Retinal pigment epithelial cell (primary cell): ENCODE measurements around the gene TLR10.
A peak's percentile ranks its signal among the peaks of the same experiment; 100 is the strongest.

Source experiments
- DNase-seq: peaks from one replicate; pipeline ENCODE4 v3.0.0-alpha.2; 2010; ENCODE audit warnings: low read depth
- H3K4me3 ChIP-seq: 2 replicates; pipeline ENCODE4 v1.5.1; 2011; ENCODE audit warnings: mild to moderate bottlenecking, low read length, control low read depth, moderate library complexity
- CTCF ChIP-seq: conservative IDR thresholded peaks from 2 replicates; pipeline ENCODE4 v1.5.1; 2011; ENCODE audit warnings: low read depth, low read length, control low read depth, inconsistent platforms

TLR10 gene

GRCh38 chr4:38805530-38806145 lies 22.8 kb upstream of the TLR10 start:
- H3K4me3 ChIP-seq = no peak overlapping the region
- no peak for DNase-seq
- no peak for TF ChIP-seq CTCF

GRCh38 chr4:38804654-38805295 lies 22.0 kb upstream of the TLR10 start, which contains the start of gene TLR1:
Gene TLR1 (minus strand): TSS chr4:38804791. CDS start chr4:38798831, 5,960 bp downstream.
- no peak for DNase-seq
- H3K4me3 ChIP-seq = no peak within 1 kb of the TSS
- peak; percentile 49 for TF ChIP-seq CTCF

DNA sequence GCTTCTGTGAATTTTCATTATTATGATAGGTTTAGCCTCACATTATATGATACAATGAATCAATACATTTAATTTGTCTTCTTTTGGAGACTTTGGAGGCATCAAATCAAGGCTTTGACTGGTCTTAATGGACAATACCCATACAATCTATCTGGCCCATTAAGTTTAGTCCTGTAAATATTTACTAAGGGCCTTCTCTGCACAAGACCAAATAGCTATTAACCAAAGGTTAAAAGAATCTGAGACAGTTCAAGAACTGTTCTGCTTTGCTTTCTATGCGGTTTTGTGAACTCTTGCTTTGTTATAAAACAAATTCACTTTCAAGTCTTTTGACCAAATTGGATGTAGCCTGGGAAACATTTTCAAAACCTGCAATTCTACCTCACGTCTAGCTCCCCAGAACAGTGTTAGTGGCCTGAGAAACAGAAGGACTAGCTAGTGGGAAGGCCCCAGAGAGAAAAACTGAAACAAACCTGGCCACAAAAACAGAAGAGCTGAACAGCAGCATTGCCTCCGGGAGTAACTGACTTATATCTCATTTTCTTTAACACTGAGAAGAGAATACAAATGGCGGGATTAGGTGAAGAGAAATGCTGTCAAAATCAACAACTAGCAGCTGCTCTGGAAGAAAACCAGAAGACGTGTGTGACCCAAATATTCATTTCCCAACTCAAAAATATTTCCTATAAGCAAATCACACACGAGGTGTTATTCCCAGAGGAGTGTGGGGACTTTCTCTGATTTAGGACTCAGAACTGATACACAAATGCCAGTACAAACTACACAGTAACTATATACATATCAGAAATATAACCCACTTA lies 21.3 kb upstream of the TLR10 start:
- no peak overlapping the region for H3K4me3 ChIP-seq
- no peak for TF ChIP-seq CTCF
- no peak for DNase-seq

GRCh38 chr4:38802561-38803355 lies 20.0 kb upstream of the TLR10 start:
- no peak overlapping the region for H3K4me3 ChIP-seq
- no peak for DNase-seq
- TF ChIP-seq CTCF = no peak

DNA sequence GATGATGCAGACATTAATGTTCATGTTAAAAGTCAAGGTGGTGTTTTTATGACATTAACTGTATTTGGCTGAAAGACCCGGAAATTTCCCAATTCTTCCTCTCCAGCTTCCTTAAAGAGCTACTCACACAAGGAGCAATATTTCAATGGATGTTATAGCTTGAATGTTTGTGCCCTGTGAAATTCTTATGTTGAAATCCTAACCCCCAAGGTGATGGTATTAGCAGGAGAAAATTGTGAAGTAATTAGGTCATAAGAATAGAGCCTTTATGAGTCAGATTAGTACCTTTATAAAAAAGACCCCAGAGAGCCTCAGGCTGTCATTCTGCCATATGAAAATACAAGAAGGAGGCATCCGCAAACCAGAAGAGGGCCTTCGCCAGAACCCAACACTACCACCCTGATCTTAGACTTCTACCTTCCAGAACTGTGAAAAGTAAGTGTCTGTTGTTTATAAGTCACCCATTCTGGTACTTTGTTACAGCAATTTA lies 18.2 kb upstream of the TLR10 start:
- H3K4me3 ChIP-seq = no peak overlapping the region
- DNase-seq = peak; percentile 15
- no peak for TF ChIP-seq CTCF

- DNase-seq = no peak
- TF ChIP-seq CTCF = no peak
- H3K4me3 ChIP-seq = no peak overlapping the region
Observed at GRCh38 chr4:38800366-38800765, 17.6 kb upstream of the TLR10 start.
